Uterus (tissue), 2 donors: ENCODE results near the gene PPP1R27.

Experiments
- CTCF ChIP-seq, 4 experiments: fragments of 200-600 bp in 2 of 4; fragments of 450-650 bp in 2 of 4; sonication (generic) in 2 of 4; IDR thresholded peaks; one replicate each; pipeline ENCODE4 v1.5.1; 2016 to 2019; ENCODE audit warnings: antibody characterized with exemption in 4 of 4, mild to moderate bottlenecking in 2 of 4, moderate library complexity in 1 of 4
- POLR2A ChIP-seq, 2 donors: fragments of 450-650 bp; IDR thresholded peaks; one replicate each; pipeline ENCODE4 v1.6.1; 2016; ENCODE audit warnings: antibody characterized with exemption in 2 of 2, mild to moderate bottlenecking in 1 of 2, moderate library complexity in 1 of 2

DNA sequence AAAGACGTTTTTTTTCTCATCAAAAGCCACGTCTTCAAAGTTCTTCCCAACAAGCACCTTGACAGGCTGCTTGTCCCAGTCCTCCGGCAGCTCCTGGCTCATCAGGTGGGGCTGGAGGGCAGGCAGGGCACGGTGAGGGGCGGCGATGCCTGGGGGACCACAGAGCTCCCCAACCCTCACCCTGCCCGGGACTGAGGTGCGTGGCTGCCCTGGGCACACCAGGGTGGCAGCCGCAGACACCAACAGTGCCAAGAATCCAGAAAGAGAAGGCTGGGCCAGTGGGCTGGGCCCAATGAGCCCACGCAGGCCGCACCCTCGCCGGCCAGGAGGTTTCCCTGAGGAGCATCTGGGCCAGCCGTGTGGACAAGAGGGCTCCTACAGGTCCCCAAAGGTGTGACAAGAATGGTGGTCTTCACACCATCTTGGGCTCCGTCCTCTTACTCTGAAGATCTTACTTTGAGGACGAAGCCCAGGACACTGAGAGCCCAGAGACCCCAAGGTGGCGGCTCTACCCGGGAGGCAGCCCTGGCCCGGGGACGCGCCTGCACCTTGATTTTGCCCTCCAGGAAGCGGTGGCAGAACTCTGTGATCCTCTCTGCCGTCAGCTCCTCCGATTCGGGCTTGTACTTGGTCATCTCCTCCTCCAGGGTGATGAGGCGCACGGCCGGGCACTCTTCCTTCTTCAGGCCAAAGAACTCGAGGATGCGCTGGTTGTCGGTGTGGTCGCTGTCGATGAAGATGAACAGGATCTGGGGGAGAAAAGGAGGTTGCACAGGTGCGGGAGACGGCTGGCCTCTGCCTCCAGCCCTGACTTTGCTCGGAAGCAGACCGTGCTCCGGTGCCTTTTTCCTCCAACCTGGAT is 11.3 kb upstream of the PPP1R27 start:
- TF ChIP-seq CTCF (IDR thresholded peaks at IDR 0.05) (no peak), POLR2A (IDR thresholded peaks at IDR 0.05) (no peak)
